ENCODE measurements around the gene ASIC4. TPM values are rescaled to one million over a fixed set of nuclear protein-coding genes. Genes with fewer than 3 reads are reported as not detected.

The ASIC4 gene
- total and polyA plus RNA-seq, 7 donors: under 0.01 to 0.07 TPM; not detected in 5

DNA sequence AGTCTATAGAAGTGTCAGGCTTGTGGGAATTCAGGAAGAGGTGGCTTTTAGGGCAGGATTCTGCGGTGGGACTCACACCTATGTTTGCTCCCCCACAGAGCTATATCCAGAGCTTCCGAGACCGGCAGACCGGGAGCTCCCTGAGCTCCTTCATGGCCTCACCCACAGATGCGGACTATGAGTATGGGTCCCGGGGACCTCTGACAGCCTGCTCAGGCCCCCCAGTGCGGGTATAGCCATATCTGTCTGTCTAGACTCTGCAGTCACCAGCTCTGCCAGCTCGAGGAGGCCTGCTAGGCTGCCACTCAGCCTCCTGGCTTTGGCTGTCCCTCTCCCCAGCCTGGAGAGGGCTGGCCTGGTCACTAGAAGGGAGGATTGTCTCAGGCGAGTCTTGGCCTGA, 35.3 kb downstream of the ASIC4 start:
- Histone ChIP-seq H3K27ac (no peak overlapping the region), H3K27me3 (peaks cover 0 to 13% (median 0%) of the 10 kb centered on the region in 3 donors), H3K36me3 (no peaks in the 10 kb centered on the region), H3K9me3 (no peaks in the 10 kb centered on the region), H3K4me1 (peaks cover 0 to 28% (median 23%) of the 10 kb centered on the region in 4 donors), H3K4me3 (no peak overlapping the region)
- 86 to 87% methylated on average over 9 of the region's 9 CpGs for WGBS, 2 donors
- no peak for DNase-seq
- intact Hi-C loops (cut with DNase I): loop anchor here (10.0 kb wide), 1 partner anchor 255 kb away; no protein-coding TSS in a partner anchor
- TF ChIP-seq POLR2AphosphoS5 (IDR thresholded peaks at IDR 0.05): no peak
- no peak for TF ChIP-seq EP300 (IDR thresholded peaks at IDR 0.05)
- TF ChIP-seq, protein P1, sequence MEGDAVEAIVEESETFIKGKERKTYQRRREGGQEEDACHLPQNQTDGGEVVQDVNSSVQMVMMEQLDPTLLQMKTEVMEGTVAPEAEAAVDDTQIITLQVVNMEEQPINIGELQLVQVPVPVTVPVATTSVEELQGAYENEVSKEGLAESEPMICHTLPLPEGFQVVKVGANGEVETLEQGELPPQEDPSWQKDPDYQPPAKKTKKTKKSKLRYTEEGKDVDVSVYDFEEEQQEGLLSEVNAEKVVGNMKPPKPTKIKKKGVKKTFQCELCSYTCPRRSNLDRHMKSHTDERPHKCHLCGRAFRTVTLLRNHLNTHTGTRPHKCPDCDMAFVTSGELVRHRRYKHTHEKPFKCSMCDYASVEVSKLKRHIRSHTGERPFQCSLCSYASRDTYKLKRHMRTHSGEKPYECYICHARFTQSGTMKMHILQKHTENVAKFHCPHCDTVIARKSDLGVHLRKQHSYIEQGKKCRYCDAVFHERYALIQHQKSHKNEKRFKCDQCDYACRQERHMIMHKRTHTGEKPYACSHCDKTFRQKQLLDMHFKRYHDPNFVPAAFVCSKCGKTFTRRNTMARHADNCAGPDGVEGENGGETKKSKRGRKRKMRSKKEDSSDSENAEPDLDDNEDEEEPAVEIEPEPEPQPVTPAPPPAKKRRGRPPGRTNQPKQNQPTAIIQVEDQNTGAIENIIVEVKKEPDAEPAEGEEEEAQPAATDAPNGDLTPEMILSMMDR (IDR thresholded peaks at IDR 0.05): no peak
- no peak for TF ChIP-seq POLR2A (IDR thresholded peaks at IDR 0.05)

DNA sequence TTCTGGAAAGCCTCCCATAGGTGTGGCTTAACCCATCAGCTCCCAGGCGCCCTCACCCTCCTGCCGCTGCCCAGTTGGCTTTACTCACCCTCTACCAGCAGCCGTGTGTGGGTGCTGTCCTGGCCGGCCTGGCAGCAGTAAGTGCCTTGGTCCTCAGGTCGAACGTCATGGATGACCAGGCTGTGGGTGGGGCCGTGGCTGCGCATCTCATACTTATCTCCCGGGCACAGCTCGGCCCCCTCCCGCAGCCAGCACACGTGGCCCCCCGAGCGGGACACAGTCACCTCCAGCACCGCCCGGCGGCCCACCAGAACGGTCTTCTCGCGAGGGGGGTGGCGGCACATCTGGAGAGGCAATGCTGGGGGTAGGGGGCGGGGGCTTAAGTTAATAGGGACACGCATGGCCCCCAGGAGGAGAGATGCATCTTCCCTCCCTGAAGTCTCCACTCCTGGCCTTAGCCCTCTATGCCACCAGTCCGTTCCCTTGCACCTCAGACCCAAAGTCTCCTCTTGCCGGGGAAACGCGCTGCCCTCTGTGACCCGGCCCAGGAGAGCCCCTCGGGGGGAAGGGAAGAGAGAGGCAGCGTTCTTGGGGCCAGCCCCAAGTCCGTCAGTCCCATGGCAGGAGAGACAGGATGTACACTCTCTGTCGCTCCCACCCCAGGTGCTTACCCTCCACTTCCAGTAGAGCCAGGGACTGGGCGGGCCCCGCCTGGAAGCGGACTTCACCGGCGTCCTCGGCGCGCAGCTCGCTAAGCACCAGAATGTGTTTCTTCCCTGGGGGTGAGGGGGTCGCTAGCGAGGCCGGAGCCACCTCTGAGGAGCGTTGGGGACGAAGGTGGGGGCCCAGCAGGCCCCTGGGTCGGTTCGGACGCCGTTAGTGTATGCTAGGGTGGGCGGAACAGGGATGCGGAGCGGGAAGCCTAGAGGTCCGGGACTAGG, 37.4 kb downstream of the ASIC4 start:
- 5 to 7% methylated on average over 54 of the region's 54 CpGs for WGBS, 2 donors
- H3K27me3 ChIP-seq: peaks cover 0 to 13% (median 0%) of the 10 kb centered on the region in 3 donors
- H3K36me3 ChIP-seq: peaks cover 0 to 13% (median 0%) of the 10 kb centered on the region in 4 donors
- TF ChIP-seq, protein P1 (IDR thresholded peaks at IDR 0.05): no peak
- no peak for TF ChIP-seq POLR2A (IDR thresholded peaks at IDR 0.05)
- TF ChIP-seq POLR2AphosphoS5 (IDR thresholded peaks at IDR 0.05): no peak
- TF ChIP-seq EP300 (IDR thresholded peaks at IDR 0.05): no peak
- H3K9me3 ChIP-seq: no peaks in the 10 kb centered on the region
- peak overlapping the region; percentile 49 to 64 (median 56) for H3K4me3 ChIP-seq
- intact Hi-C loops (cut with DNase I): no loop called here
- H3K27ac ChIP-seq: peak overlapping the region in 3 of 4 donors; percentile 64 to 78 (median 69)
- H3K4me1 ChIP-seq: peaks cover 0 to 27% (median 21%) of the 10 kb centered on the region in 4 donors
- DNase-seq: no peak

DNA sequence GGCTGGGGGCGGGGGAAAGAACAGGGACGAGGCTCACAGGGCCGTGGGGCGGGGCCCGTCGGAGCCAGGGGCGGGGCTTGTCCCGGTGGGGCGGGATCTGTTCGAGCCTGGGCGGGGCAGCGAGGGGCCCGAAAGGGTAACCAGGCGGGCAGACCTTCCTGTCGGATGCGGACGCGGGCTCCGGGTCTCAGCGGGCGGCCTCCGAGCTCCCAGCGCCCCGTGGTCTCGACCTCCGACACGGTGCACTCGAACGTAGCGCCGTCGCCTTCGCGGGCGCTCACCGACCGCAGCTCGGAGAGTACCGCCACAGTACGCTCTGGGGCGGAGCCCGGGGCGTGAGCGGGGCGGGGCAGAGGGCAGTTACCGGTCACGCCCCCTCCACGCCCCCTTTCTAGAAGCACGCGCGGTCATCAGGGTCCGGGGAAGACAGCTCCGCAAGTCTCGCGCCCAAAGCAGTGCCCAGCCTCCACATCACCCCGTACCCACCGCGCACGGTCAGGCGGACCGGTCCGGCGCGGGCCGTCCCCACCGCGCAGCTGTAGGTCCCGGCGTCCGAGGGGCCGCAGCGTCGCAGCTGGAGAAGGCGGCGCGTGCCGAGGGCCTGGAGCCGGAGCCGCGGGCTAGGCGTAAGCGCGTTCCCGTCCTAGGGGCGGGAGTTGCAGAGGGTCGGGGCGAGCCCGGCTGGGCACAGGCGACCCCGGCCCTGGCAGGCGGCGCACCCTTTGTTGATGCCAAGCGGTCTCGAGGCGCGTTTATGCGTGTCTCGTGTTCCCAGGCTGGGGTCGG, 38.3 kb downstream of the ASIC4 start:
- peaks cover 0 to 13% (median 0%) of the 10 kb centered on the region in 3 donors for H3K27me3 ChIP-seq
- peaks cover 0 to 27% (median 21%) of the 10 kb centered on the region in 4 donors for H3K4me1 ChIP-seq
- 2% methylated on average over 99 of the region's 99 CpGs for WGBS, 2 donors
- no peaks in the 10 kb centered on the region for H3K9me3 ChIP-seq
- peaks cover 0 to 19% (median 0%) of the 10 kb centered on the region in 4 donors for H3K36me3 ChIP-seq
- TF ChIP-seq POLR2AphosphoS5 (IDR thresholded peaks at IDR 0.05) (peak in 3 of 4 donors; percentile 29 to 47 (median 36)), POLR2A (IDR thresholded peaks at IDR 0.05) (no peak)
- intact Hi-C loops (cut with DNase I): loop anchor here (1.0 kb wide), 1 partner anchor 45 kb away; the partner anchor contains the start of gene STK11IP
- peak overlapping the region; percentile 49 to 64 (median 56) for H3K4me3 ChIP-seq
- peak overlapping the region; percentile 50 to 78 (median 66) for H3K27ac ChIP-seq
- peak; percentile 93 for DNase-seq

DNA sequence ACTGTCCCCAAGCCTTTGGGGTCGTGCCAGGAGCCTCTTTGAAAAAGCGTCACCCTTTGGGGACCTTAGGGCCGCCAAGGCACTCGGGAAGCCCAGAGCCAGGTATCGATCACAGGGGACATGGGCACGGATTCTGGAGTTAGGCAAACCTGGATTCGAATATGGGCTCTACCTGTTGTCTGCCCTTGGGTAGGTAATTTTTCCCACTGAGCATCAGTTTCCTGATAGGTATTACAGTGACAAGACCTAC, 38.8 kb downstream of the ASIC4 start:
- H3K36me3 ChIP-seq: peaks cover 0 to 19% (median 0%) of the 10 kb centered on the region in 4 donors
- intact Hi-C loops (cut with DNase I): loop anchor here (1.0 kb wide), 1 partner anchor 44 kb away; the partner anchor contains the start of gene STK11IP

More for the DNA sequence above, 38.8 kb downstream of the ASIC4 start:
- TF ChIP-seq POLR2AphosphoS5 (IDR thresholded peaks at IDR 0.05) (no peak), POLR2A (IDR thresholded peaks at IDR 0.05) (no peak), EP300 (IDR thresholded peaks at IDR 0.05) (no peak)
- TF ChIP-seq, protein P1 (IDR thresholded peaks at IDR 0.05): no peak
- H3K9me3 ChIP-seq: no peaks in the 10 kb centered on the region
- H3K27ac ChIP-seq: peak overlapping the region in 2 of 4 donors; percentile 69 to 78
- H3K4me3 ChIP-seq: peak overlapping the region; percentile 49 to 64 (median 56)
- WGBS, 2 donors: 23 to 37% methylated on average over 7 of the region's 7 CpGs
- DNase-seq: no peak
- H3K4me1 ChIP-seq: peaks cover 0 to 27% (median 21%) of the 10 kb centered on the region in 4 donors
- H3K27me3 ChIP-seq: peaks cover 0 to 13% (median 0%) of the 10 kb centered on the region in 3 donors
